A549 (cell line): ENCODE measurements around the gene MUC5B. TPM values are rescaled to one million over a fixed set of nuclear protein-coding genes. Genes with fewer than 3 reads are reported as not detected.

Source experiments
- ATAC-seq, 2 experiments: fragments of 200-7000 bp in 1 of 2; fragments of >200 bp in 1 of 2; cut with Nextera tagmentation in 1 of 2; cut with Tn5 transposase in 1 of 2; 3 replicates each; pipeline versions ENCODE4 v1.8.0 to v1.9.1; 2018 to 2020; ENCODE audit warnings: mild to moderate bottlenecking in 1 of 2, moderate library complexity in 1 of 2
- CTCF ChIA-PET: fragments of 300-600 bp; sonication (Branson Sonifier 250); formaldehyde crosslinking; extraction: SDS; loops from one replicate; lab custom pipeline; 2021; ENCODE audit warnings: antibody characterized with exemption, inconsistent platforms; lab: Yijun Ruan, JAX
- POLR2A ChIA-PET: fragments of 350-600 bp; formaldehyde crosslinking; extraction: SDS; loops from one replicate; lab custom pipeline; 2021; ENCODE audit warnings: antibody characterized with exemption, inconsistent platforms; lab: Yijun Ruan, JAX
- DNase-seq, 2 experiments: peaks; one replicate each; pipeline versions ENCODE4 v3.0.0 to v3.0.0-alpha.2; 2011 to 2016; ENCODE audit warnings: low read depth in 1 of 2, low spot score in 1 of 2
- FAIRE-seq: peaks from 2 replicates; lab custom pipeline; 2011; peaks lifted over from hg19 to GRCh38; lab: Jason Lieb, UNC
- H3K27ac ChIP-seq, 2 experiments: fragments of >200 bp; sonication (Bioruptor Twin); formaldehyde crosslinking; 3 replicates each; pipeline ENCODE4 v1.5.1; 2016 to 2017
- H3K4me1 ChIP-seq: fragments of >200 bp; sonication (Bioruptor Twin); formaldehyde crosslinking; 3 replicates; pipeline ENCODE4 v1.6.1; 2016
- H3K4me2 ChIP-seq: fragments of >200 bp; sonication (Bioruptor Twin); formaldehyde crosslinking; 3 replicates; pipeline ENCODE4 v1.6.1; 2016
- H3K4me3 ChIP-seq: fragments of >200 bp; sonication (Bioruptor Twin); formaldehyde crosslinking; 3 replicates; pipeline ENCODE4 v1.5.1; 2016
- H3K9me3 ChIP-seq: fragments of >200 bp; sonication (Bioruptor Twin); formaldehyde crosslinking; 3 replicates; pipeline ENCODE4 v1.6.1; 2016
- BCL3 ChIP-seq: fragments of >200 bp; sonication (Bioruptor Twin); formaldehyde crosslinking; IDR thresholded peaks from 3 replicates; pipeline ENCODE4 v1.6.1; 2016
- BHLHE40 ChIP-seq: IDR thresholded peaks from 2 replicates; pipeline ENCODE4 v1.6.1; 2012; ENCODE audit warnings: low read depth, low read length, inconsistent platforms
- CBX2 ChIP-seq: fragments of 200-600 bp; sonication (generic); IDR thresholded peaks from 2 replicates; pipeline ENCODE4 v1.6.1; 2016; ENCODE audit warnings: low read depth, mild to moderate bottlenecking, borderline replicate concordance
- CBX8 ChIP-seq: fragments of 200-600 bp; sonication (generic); IDR thresholded peaks from 2 replicates; pipeline ENCODE4 v1.6.1; 2016
- CHD2 ChIP-seq: fragments of 150-350 bp; IDR thresholded peaks from 2 replicates; pipeline ENCODE4 v1.6.1; 2014; ENCODE audit warnings: low read length; ENCODE audit not compliant: partially characterized antibody
- CHD4 ChIP-seq: fragments of 200-600 bp; sonication (generic); IDR thresholded peaks from 2 replicates; pipeline ENCODE4 v1.6.1; 2016; ENCODE audit warnings: antibody characterized with exemption, mild to moderate bottlenecking, borderline replicate concordance
- E2F6 ChIP-seq: IDR thresholded peaks from 2 replicates; pipeline ENCODE4 v1.6.1; 2012; ENCODE audit warnings: low read depth, borderline replicate concordance
- EP300 ChIP-seq, 2 experiments: fragments of >200 bp; sonication (Bioruptor Twin); formaldehyde crosslinking; IDR thresholded peaks; 2 replicates in 1 of 2; 3 replicates in 1 of 2; pipeline ENCODE4 v1.6.1; 2016 to 2017
- ESRRA ChIP-seq: fragments of 150-350 bp; IDR thresholded peaks from 2 replicates; pipeline ENCODE4 v1.6.1; 2014; ENCODE audit warnings: mild to moderate bottlenecking, low read length, borderline replicate concordance
- FOSL2 ChIP-seq, 2 experiments: fragments of 450-650 bp in 1 of 2; fragments of >200 bp in 1 of 2; sonication (Bioruptor Twin) in 1 of 2; formaldehyde crosslinking; IDR thresholded peaks; 2 replicates each; pipeline versions ENCODE4 v1.5.0 to v1.6.1; 2016 to 2020; ENCODE audit warnings: mild to moderate bottlenecking in 1 of 2, moderate library complexity in 1 of 2
- HMGXB4 ChIP-seq: fragments of 250-450 bp; sonication (Bioruptor Pico); IDR thresholded peaks from 2 replicates; pipeline ENCODE4 v1.5.0; 2021; ENCODE audit warnings: mild to moderate bottlenecking, moderate library complexity, borderline replicate concordance
- HOXA7 ChIP-seq: fragments of 250-450 bp; sonication (Bioruptor Pico); IDR thresholded peaks from 2 replicates; pipeline ENCODE4 v1.5.0; 2020; ENCODE audit warnings: mild to moderate bottlenecking, moderate library complexity
- JUN ChIP-seq, 2 experiments: fragments of >200 bp; sonication (Bioruptor Twin); formaldehyde crosslinking; IDR thresholded peaks; 2 replicates in 1 of 2; 3 replicates in 1 of 2; pipeline ENCODE4 v1.6.1; 2016 to 2017
- JUNB ChIP-seq: fragments of >200 bp; sonication (Bioruptor Twin); formaldehyde crosslinking; IDR thresholded peaks from 2 replicates; pipeline ENCODE4 v1.6.1; 2016
- KDM5A ChIP-seq: fragments of 200-600 bp; sonication (generic); IDR thresholded peaks from 2 replicates; pipeline ENCODE4 v1.6.1; 2016; ENCODE audit warnings: antibody characterized with exemption, mild to moderate bottlenecking
- MYC ChIP-seq: IDR thresholded peaks from 2 replicates; pipeline ENCODE4 v1.6.1; 2012; ENCODE audit warnings: mild to moderate bottlenecking, inconsistent platforms, low read length, improper control_type of control experiment, borderline replicate concordance
- NFE2L2 ChIP-seq: fragments of 150-350 bp; conservative IDR thresholded peaks from 2 replicates; pipeline ENCODE4 v1.6.1; 2014; ENCODE audit warnings: low read length
- NPAS2 ChIP-seq: fragments of 250-450 bp; sonication (Bioruptor Pico); IDR thresholded peaks from 2 replicates; pipeline ENCODE4 v1.8.0; 2022; ENCODE audit warnings: mild to moderate bottlenecking, moderate library complexity, borderline replicate concordance
- NR3C1 ChIP-seq: fragments of >200 bp; sonication (Bioruptor Twin); formaldehyde crosslinking; IDR thresholded peaks from 3 replicates; pipeline ENCODE4 v1.6.1; 2017
- POLR2A ChIP-seq: IDR thresholded peaks from 2 replicates; pipeline ENCODE4 v1.6.1; 2012; ENCODE audit warnings: mild to moderate bottlenecking, low read length
- RAD21 ChIP-seq, 2 experiments: fragments of >200 bp in 1 of 2; sonication (Bioruptor Twin) in 1 of 2; formaldehyde crosslinking in 1 of 2; IDR thresholded peaks in 1 of 2; conservative IDR thresholded peaks in 1 of 2; 2 replicates in 1 of 2; 3 replicates in 1 of 2; pipeline ENCODE4 v1.6.1; 2012 to 2018; ENCODE audit warnings: inconsistent platforms in 1 of 2
- RCOR1 ChIP-seq: fragments of 150-350 bp; IDR thresholded peaks from 2 replicates; pipeline ENCODE4 v1.6.1; 2014; ENCODE audit warnings: antibody characterized with exemption, low read length, low read depth
- SMC3 ChIP-seq: fragments of >200 bp; sonication (Bioruptor Twin); formaldehyde crosslinking; IDR thresholded peaks from 3 replicates; pipeline ENCODE4 v1.6.1; 2018; ENCODE audit warnings: inconsistent platforms
- SREBF2 ChIP-seq: fragments of 450-650 bp; IDR thresholded peaks from 2 replicates; pipeline ENCODE4 v1.6.1; 2014; ENCODE audit warnings: mild to moderate bottlenecking, moderate library complexity
- USF2 ChIP-seq: fragments of 450-650 bp; IDR thresholded peaks from 2 replicates; pipeline ENCODE4 v1.6.1; 2014; ENCODE audit warnings: antibody characterized with exemption
- ZC3H11A ChIP-seq: fragments of 450-650 bp; IDR thresholded peaks from 2 replicates; pipeline ENCODE4 v1.6.1; 2014; ENCODE audit warnings: antibody characterized with exemption, mild to moderate bottlenecking
- ZNF302 ChIP-seq: fragments of 250-450 bp; sonication (Bioruptor Pico); IDR thresholded peaks from 2 replicates; pipeline ENCODE4 v1.9.0; 2021; ENCODE audit warnings: inconsistent platforms, mild to moderate bottlenecking, moderate library complexity
- ZSCAN20 ChIP-seq: fragments of 250-450 bp; sonication (Bioruptor Pico); IDR thresholded peaks from 2 replicates; pipeline ENCODE4 v1.8.0; 2022; ENCODE audit warnings: mild to moderate bottlenecking, moderate library complexity
- WGBS: methylation state at CpG from one replicate; pipeline ENCODE4 v1.1.6; 2017; ENCODE audit errors: missing lambda C conversion rate; 5-methylcytosine and 5-hydroxymethylcytosine counted together
- polyA plus RNA-seq, 4 experiments: library from polyadenylated mRNA; depleted of rRNA in 3 of 4; stranded (reverse); fragments of >200 nt; fragmentation: RNase III in 1 of 4; extraction: RNeasy Plus Mini Kit Qiagen cat#74134 plus additional on column Dnase treatment in 1 of 4; gene quantifications; 2 replicates in 3 of 4; 3 replicates in 1 of 4; pipeline ENCODE4 v1.2.3, GENCODE V29; 2011 to 2017

MUC5B gene
- polyA plus RNA-seq, 2 of the 4 experiments (the other 2 are of a cell fraction) = 0.85 to 1.4 TPM

DNA sequence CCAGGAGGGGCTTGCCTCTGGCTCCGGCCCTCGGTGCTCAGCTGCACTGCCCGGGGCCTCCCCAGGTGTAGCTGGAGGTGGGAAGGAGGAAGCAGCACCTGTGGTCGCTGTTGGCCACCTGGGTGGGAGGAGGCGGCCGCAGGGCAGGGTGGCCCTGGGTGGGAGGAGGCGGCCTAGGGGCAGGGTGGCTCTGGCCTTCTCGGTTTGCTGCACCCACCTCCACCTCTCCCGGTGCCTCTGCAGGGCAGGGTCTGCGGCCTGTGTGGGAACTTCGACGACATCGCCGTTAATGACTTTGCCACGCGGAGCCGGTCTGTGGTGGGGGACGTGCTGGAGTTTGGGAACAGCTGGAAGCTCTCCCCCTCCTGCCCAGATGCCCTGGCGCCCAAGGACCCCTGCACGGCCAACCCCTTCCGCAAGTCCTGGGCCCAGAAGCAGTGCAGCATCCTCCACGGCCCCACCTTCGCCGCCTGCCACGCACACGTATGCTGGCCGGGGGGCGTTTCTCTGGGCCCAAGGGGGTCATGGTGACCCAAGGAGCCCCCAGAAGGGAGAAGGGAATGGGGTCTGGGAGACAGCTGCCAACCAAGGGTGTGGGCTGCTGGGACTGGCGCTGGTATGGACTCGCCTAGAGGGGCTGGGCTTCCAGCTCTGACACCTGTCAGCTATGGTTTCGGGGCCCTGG is 44.5 kb upstream of the MUC5B start:
- no peak overlapping the region for H3K4me3 ChIP-seq
- no peak overlapping the region for H3K4me2 ChIP-seq
- ChIA-PET POLR2A (no interaction called here), CTCF (interaction anchor here (0.6 kb wide), 1 partner anchor 130 kb away, joined by 4 read pairs; no protein-coding TSS in a partner anchor)
- FAIRE-seq = no peak
- H3K4me1 ChIP-seq = no peaks in the 10 kb centered on the region
- TF ChIP-seq USF2 (no peak), SREBF2 (no peak), NFE2L2 (no peak), SMC3 (no peak), JUN (IDR thresholded peaks at IDR 0.05) (no peak), CHD4 (no peak), JUNB (no peak), CHD2 (no peak)
- ATAC-seq = no peak
- H3K27ac ChIP-seq = no peak overlapping the region
- no peak for DNase-seq
- WGBS = 91% methylated on average over 22 of the region's 31 CpGs
- H3K9me3 ChIP-seq = no peaks in the 10 kb centered on the region

DNA sequence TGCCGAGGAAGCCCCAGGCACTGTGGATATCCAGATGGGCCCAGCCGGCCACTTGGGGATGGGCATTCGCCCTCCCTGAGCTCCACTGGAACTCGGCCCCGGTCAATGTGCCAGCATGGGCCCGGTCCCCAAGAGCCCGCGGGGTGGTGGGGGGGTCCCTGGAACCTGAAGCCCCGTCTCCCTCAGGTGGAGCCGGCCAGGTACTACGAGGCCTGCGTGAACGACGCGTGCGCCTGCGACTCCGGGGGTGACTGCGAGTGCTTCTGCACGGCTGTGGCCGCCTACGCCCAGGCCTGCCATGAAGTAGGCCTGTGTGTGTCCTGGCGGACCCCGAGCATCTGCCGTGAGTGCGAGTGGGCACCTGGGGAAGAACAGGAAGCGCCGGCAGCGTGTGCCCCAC is 44.0 kb upstream of the MUC5B start:
- CTCF ChIA-PET = interaction anchor here (0.9 kb wide), 1 partner anchor 61 kb away, joined by 3 read pairs; no protein-coding TSS in a partner anchor
- TF ChIP-seq BCL3 = no peak
- TF ChIP-seq EP300 (IDR thresholded peaks at IDR 0.05) = no peak
- no peak for TF ChIP-seq ZNF302 (CRISPR knock-in tag)
- TF ChIP-seq POLR2A = no peak
- TF ChIP-seq NR3C1 = no peak
- TF ChIP-seq MYC = no peak
- no peak for TF ChIP-seq E2F6
- no peak for TF ChIP-seq FOSL2 (IDR thresholded peaks at IDR 0.05)
- no peak for TF ChIP-seq FOSL2 (CRISPR knock-in tag; IDR thresholded peaks at IDR 0.05)

DNA sequence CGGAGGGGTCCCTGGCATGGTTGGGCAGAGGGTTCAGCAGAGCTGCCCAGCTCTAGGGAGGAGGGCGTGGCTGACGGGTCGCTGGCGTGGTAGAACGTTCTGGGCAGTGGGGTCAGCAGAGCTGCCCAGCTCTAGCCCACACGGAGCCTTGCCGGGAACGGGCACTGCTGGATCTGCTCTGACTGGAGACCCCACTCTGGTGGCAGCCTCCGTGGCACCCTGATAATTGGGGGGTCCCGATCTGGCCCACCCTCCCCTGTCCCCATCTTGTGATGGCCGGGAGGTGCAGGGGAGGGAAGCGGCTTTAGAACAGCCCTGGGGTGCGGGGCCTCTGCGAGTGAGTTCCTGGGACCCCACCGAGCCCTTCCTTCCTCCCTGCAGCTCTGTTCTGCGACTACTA is 43.2 kb upstream of the MUC5B start:
- H3K4me2 ChIP-seq = no peak overlapping the region
- H3K9me3 ChIP-seq = no peaks in the 10 kb centered on the region
- no peak overlapping the region for H3K4me3 ChIP-seq
- WGBS = 90% methylated on average over 17 of the region's 17 CpGs
- H3K4me1 ChIP-seq = no peaks in the 10 kb centered on the region
- ATAC-seq (no peak), FAIRE-seq (no peak)
- no peak for TF ChIP-seq HOXA7
- no peak for TF ChIP-seq KDM5A
- TF ChIP-seq CBX8 = no peak
- TF ChIP-seq ESRRA = no peak
- no peak for TF ChIP-seq ZC3H11A
- no peak for TF ChIP-seq EP300 (IDR thresholded peaks at IDR 0.05)
- no peak for TF ChIP-seq NPAS2
- no peak for TF ChIP-seq ZNF302 (CRISPR knock-in tag)
- no peak for TF ChIP-seq FOSL2 (IDR thresholded peaks at IDR 0.05)
- no peak for TF ChIP-seq FOSL2 (CRISPR knock-in tag; IDR thresholded peaks at IDR 0.05)
- no peak for TF ChIP-seq CHD4
- TF ChIP-seq BHLHE40 = no peak
- TF ChIP-seq MYC = no peak
- TF ChIP-seq RCOR1 = no peak
- TF ChIP-seq JUN (IDR thresholded peaks at IDR 0.05) = no peak
- no peak for TF ChIP-seq ZSCAN20 (CRISPR knock-in tag)
- TF ChIP-seq RAD21 (conservative IDR thresholded peaks at IDR 0.05 in 1 of 2, IDR thresholded peaks at IDR 0.05 in 1 of 2) = no peak
- TF ChIP-seq HMGXB4 (CRISPR knock-in tag) = no peak
- TF ChIP-seq CBX2 = no peak
- TF ChIP-seq, all 56 proteins: peak for 0
- DNase-seq = no peak
- ChIA-PET POLR2A (no interaction called here), CTCF (interaction anchor here (0.9 kb wide), 1 partner anchor 62 kb away, joined by 3 read pairs; no protein-coding TSS in a partner anchor)
- no peak overlapping the region for H3K27ac ChIP-seq

More for the DNA sequence above, 44.0 kb upstream of the MUC5B start:
- Histone ChIP-seq H3K4me3 (no peak overlapping the region), H3K4me2 (no peak overlapping the region), H3K27ac (no peak overlapping the region), H3K9me3 (no peaks in the 10 kb centered on the region), H3K4me1 (no peaks in the 10 kb centered on the region)
- 94% methylated on average over 16 of the region's 29 CpGs for WGBS
- no peak for ATAC-seq
- DNase-seq = no peak
- FAIRE-seq = no peak
- POLR2A ChIA-PET = no interaction called here
